Neural cell (in vitro differentiated cells): ENCODE results near the gene KRTAP19-6.

ENCODE experiments used
- EP300 ChIP-seq: fragments of 450-650 bp; conservative IDR thresholded peaks from 2 replicates; pipeline ENCODE4 v1.6.1; 2014; ENCODE audit warnings: antibody characterized with exemption, mild to moderate bottlenecking, moderate library complexity; ENCODE audit not compliant: poor library complexity, severe bottlenecking
- EZH2 ChIP-seq: fragments of 200-600, 300-800 bp; shearing (Covaris generic), sonication (generic); IDR thresholded peaks from 2 replicates; pipeline ENCODE4 v1.6.1; 2014; ENCODE audit warnings: antibody characterized with exemption, low read length, borderline replicate concordance, mild to moderate bottlenecking; ENCODE audit not compliant: insufficient read depth, poor library complexity, severe bottlenecking
- POLR2AphosphoS5 ChIP-seq: IDR thresholded peaks from 2 replicates; pipeline ENCODE4 v1.6.1; 2012
- RAD21 ChIP-seq: fragments of 450-650 bp; conservative IDR thresholded peaks from 2 replicates; pipeline ENCODE4 v1.6.1; 2014; ENCODE audit warnings: antibody characterized with exemption, mild to moderate bottlenecking, moderate library complexity
- TF ChIP-seq, protein P1 (sequence below): fragments of 450-650 bp; IDR thresholded peaks from 2 replicates; pipeline ENCODE4 v1.5.1; 2014; ENCODE audit warnings: antibody characterized with exemption, mild to moderate bottlenecking, moderate library complexity; ENCODE audit not compliant: poor library complexity, severe bottlenecking
- TF ChIP-seq, protein P2 (sequence below): IDR thresholded peaks from 2 replicates; pipeline ENCODE4 v1.6.1; 2012; ENCODE audit warnings: borderline replicate concordance

DNA sequence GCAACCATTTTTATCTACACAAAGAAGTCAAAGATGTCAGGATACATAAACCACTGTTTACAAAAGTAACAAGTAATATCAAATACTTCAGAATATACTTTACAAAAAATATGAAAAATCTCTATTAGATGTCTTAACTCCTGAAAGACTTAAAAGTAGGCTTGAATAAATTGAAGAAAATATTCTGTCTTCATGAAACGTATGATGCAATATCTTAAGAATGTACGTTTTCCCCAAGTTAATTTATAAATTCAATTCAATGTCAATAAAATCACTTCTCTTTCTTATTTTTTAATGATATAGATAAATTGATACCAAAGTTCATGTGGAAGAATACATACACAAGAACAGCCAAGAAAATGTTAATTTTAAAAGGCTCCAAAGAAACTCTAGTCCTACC, 13.4 kb upstream of the KRTAP19-6 start:
- TF ChIP-seq, protein P1, sequence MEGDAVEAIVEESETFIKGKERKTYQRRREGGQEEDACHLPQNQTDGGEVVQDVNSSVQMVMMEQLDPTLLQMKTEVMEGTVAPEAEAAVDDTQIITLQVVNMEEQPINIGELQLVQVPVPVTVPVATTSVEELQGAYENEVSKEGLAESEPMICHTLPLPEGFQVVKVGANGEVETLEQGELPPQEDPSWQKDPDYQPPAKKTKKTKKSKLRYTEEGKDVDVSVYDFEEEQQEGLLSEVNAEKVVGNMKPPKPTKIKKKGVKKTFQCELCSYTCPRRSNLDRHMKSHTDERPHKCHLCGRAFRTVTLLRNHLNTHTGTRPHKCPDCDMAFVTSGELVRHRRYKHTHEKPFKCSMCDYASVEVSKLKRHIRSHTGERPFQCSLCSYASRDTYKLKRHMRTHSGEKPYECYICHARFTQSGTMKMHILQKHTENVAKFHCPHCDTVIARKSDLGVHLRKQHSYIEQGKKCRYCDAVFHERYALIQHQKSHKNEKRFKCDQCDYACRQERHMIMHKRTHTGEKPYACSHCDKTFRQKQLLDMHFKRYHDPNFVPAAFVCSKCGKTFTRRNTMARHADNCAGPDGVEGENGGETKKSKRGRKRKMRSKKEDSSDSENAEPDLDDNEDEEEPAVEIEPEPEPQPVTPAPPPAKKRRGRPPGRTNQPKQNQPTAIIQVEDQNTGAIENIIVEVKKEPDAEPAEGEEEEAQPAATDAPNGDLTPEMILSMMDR = no peak
- TF ChIP-seq POLR2AphosphoS5 (no peak), EZH2 (no peak), RAD21 (no peak), EP300 (no peak)
- TF ChIP-seq, protein P2, sequence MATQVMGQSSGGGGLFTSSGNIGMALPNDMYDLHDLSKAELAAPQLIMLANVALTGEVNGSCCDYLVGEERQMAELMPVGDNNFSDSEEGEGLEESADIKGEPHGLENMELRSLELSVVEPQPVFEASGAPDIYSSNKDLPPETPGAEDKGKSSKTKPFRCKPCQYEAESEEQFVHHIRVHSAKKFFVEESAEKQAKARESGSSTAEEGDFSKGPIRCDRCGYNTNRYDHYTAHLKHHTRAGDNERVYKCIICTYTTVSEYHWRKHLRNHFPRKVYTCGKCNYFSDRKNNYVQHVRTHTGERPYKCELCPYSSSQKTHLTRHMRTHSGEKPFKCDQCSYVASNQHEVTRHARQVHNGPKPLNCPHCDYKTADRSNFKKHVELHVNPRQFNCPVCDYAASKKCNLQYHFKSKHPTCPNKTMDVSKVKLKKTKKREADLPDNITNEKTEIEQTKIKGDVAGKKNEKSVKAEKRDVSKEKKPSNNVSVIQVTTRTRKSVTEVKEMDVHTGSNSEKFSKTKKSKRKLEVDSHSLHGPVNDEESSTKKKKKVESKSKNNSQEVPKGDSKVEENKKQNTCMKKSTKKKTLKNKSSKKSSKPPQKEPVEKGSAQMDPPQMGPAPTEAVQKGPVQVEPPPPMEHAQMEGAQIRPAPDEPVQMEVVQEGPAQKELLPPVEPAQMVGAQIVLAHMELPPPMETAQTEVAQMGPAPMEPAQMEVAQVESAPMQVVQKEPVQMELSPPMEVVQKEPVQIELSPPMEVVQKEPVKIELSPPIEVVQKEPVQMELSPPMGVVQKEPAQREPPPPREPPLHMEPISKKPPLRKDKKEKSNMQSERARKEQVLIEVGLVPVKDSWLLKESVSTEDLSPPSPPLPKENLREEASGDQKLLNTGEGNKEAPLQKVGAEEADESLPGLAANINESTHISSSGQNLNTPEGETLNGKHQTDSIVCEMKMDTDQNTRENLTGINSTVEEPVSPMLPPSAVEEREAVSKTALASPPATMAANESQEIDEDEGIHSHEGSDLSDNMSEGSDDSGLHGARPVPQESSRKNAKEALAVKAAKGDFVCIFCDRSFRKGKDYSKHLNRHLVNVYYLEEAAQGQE = no peak
